GM12878 (cell line): ENCODE results near the gene ANKAR. TPM values are rescaled to one million over a fixed set of nuclear protein-coding genes. Genes with fewer than 3 reads are reported as not detected.
A peak's percentile ranks its signal among the peaks of the same experiment; 100 is the strongest.

Experiments
- BRCA1 ChIP-seq: IDR thresholded peaks from 2 replicates; pipeline ENCODE4 v1.6.1; 2011; ENCODE audit warnings: low read depth, low read length, improper control_type of control experiment
- CBX3 ChIP-seq: fragments of 200-600 bp; sonication (generic); IDR thresholded peaks from 2 replicates; pipeline ENCODE4 v1.6.1; 2016; ENCODE audit warnings: low read depth, borderline replicate concordance
- EED ChIP-seq: sonication (generic); IDR thresholded peaks from 2 replicates; pipeline ENCODE4 v1.6.1; 2016; ENCODE audit warnings: antibody characterized with exemption, low read depth
- EZH2 ChIP-seq: IDR thresholded peaks from 2 replicates; pipeline ENCODE4 v1.6.1; 2012; ENCODE audit warnings: low read depth, mild to moderate bottlenecking, control low read depth, inconsistent platforms, low read length, borderline replicate concordance; ENCODE audit not compliant: control insufficient read depth
- FOXM1 ChIP-seq: IDR thresholded peaks from 2 replicates; pipeline ENCODE4 v1.6.1; 2012; ENCODE audit warnings: low read depth, mild to moderate bottlenecking, inconsistent platforms, low read length, moderate library complexity
- KLF5 ChIP-seq: fragments of 450-650 bp; IDR thresholded peaks from 2 replicates; pipeline ENCODE4 v1.6.1; 2014; ENCODE audit warnings: mild to moderate bottlenecking; ENCODE audit not compliant: partially characterized antibody
- POLR2AphosphoS2 ChIP-seq: IDR thresholded peaks from 2 replicates; pipeline ENCODE4 v1.6.1; 2011; ENCODE audit warnings: low read depth, mild to moderate bottlenecking, low read length, improper control_type of control experiment, moderate library complexity
- SMAD5 ChIP-seq: IDR thresholded peaks from 2 replicates; pipeline ENCODE4 v1.6.1; 2016; ENCODE audit warnings: antibody characterized with exemption, low read depth
- SMARCA5 ChIP-seq: fragments of 450-650 bp; IDR thresholded peaks from 2 replicates; pipeline ENCODE4 v1.6.1; 2017; ENCODE audit warnings: mild to moderate bottlenecking
- ZNF207 ChIP-seq: fragments of 450-650 bp; IDR thresholded peaks from 2 replicates; pipeline ENCODE4 v1.6.1; 2014; ENCODE audit warnings: antibody characterized with exemption, mild to moderate bottlenecking, borderline replicate concordance
- ZNF274 ChIP-seq: IDR thresholded peaks from one replicate; pipeline ENCODE4 v1.8.0; 2011; ENCODE audit not compliant: insufficient read length, insufficient read depth
- polyA plus RNA-seq, 11 experiments: library from polyadenylated mRNA; depleted of rRNA in 4 of 11; unstranded in 6 of 11; stranded (reverse) in 5 of 11; fragments of >200 nt; fragmentation: Nextera tagmentation in 4 of 11; fragmentation: Illumina TruSeq in 1 of 11; extraction: Ambion mirVana in 4 of 11; extraction: Trizol in 1 of 11; gene quantifications; 1 replicate in 1 of 11; 2 replicates in 10 of 11; pipeline versions ENCODE4 v1.2.1 to v1.2.3, GENCODE V29; 2011 to 2016; ENCODE audit warnings: inconsistent platforms in 2 of 11, missing spikeins in 2 of 11, low read depth in 1 of 11
- total RNA-seq, 4 experiments: library from RNA; depleted of rRNA in 3 of 4; stranded (reverse); fragments of >200 nt in 3 of 4; fragmentation: Illumina TruSeq in 1 of 4; extraction: Trizol in 1 of 4; gene quantifications; 2 replicates each; pipeline versions ENCODE4 v1.2.1 to v1.2.3, GENCODE V29; 2013 to 2021
- TF ChIP-seq, protein P1 (sequence below): fragments of 450-650 bp; IDR thresholded peaks from 2 replicates; pipeline ENCODE4 v1.6.1; 2018; ENCODE audit warnings: borderline replicate concordance, mild to moderate bottlenecking; ENCODE audit not compliant: partially characterized antibody
- TF ChIP-seq, protein P2 (sequence below): IDR thresholded peaks from 2 replicates; pipeline ENCODE4 v1.6.1; 2011; ENCODE audit warnings: low read depth, mild to moderate bottlenecking, low read length, moderate library complexity, borderline replicate concordance; ENCODE audit errors: extremely low read depth
- TF ChIP-seq, protein P3 (sequence below): fragments of 450-650 bp; IDR thresholded peaks from 2 replicates; pipeline ENCODE4 v1.6.1; 2017; ENCODE audit warnings: borderline replicate concordance
- TF ChIP-seq, protein P4 (sequence below): fragments of 450-650 bp; IDR thresholded peaks from 2 replicates; pipeline ENCODE4 v1.6.1; 2017; ENCODE audit warnings: mild to moderate bottlenecking, moderate library complexity
- TF ChIP-seq, protein P5 (sequence below): fragments of 450-650 bp; formaldehyde crosslinking; IDR thresholded peaks from 2 replicates; pipeline ENCODE4 v1.4.0; 2022; ENCODE audit warnings: mild to moderate bottlenecking, moderate library complexity

Gene ANKAR
- total and polyA plus RNA-seq, 10 of the 15 experiments (the other 5 are each of a cell fraction or from before 2014, with no cell fraction given): 1.3 to 4.2 (median 2.7) TPM

DNA sequence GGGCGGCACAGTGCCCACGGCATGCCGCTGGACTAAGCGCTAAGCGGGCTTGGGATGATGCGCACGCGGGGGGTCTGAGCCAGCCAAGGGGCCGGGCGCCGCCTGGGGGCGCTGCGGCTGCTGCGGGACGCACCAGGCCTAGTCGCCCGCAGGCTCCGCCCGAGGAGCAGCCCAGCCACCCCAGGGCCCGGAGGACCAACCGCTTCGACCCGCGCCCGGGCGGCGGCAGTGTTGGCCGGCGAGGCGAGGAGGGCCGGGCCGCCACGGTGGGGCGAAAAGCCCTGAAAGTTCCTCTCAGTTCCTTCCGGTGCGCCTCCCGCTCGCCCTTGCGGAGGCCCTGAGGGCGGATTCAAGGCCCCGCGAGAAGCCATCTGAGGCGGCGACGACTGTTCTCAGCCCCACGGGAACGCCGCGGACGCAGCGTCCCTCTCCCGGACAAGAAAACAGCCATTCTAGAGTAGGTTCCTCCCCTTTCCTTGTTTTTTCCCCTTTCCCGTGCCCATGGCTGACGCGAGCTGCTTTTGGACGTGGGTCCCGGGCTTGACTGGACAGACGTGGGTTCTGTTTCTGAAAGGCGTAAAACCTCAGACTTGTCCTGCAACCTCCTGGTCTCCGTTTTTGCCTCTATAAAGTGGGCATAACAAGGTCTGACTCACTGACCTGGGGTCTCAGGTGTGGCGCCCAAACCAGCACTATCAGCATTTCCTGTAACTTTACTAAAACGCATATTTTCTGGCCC is at the start of gene ANKAR (continued):
- TF ChIP-seq, protein P1, sequence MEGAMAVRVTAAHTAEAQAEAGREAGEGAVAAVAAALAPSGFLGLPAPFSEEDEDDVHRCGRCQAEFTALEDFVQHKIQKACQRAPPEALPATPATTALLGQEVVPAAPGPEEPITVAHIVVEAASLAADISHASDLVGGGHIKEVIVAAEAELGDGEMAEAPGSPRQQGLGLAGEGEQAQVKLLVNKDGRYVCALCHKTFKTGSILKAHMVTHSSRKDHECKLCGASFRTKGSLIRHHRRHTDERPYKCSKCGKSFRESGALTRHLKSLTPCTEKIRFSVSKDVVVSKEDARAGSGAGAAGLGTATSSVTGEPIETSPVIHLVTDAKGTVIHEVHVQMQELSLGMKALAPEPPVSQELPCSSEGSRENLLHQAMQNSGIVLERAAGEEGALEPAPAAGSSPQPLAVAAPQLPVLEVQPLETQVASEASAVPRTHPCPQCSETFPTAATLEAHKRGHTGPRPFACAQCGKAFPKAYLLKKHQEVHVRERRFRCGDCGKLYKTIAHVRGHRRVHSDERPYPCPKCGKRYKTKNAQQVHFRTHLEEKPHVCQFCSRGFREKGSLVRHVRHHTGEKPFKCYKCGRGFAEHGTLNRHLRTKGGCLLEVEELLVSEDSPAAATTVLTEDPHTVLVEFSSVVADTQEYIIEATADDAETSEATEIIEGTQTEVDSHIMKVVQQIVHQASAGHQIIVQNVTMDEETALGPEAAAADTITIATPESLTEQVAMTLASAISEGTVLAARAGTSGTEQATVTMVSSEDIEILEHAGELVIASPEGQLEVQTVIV: no peak
- TF ChIP-seq CBX3 (no peak), ZNF274 (no peak), EZH2 (no peak), EED (no peak; the same call in 1 of the 2 replicates), POLR2AphosphoS2 (no peak), ZNF207 (peak; percentile 68; the same call in 1 of the 2 replicates), SMAD5 (no peak; the same call in 1 of the 2 replicates), BRCA1 (no peak), KLF5 (no peak), FOXM1 (0 out of 2 replicates have a peak, but pooled peaks have one; percentile 7), SMARCA5 (peak; percentile 99)
- TF ChIP-seq, protein P2, sequence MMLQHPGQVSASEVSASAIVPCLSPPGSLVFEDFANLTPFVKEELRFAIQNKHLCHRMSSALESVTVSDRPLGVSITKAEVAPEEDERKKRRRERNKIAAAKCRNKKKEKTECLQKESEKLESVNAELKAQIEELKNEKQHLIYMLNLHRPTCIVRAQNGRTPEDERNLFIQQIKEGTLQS: no peak
- TF ChIP-seq, protein P3, sequence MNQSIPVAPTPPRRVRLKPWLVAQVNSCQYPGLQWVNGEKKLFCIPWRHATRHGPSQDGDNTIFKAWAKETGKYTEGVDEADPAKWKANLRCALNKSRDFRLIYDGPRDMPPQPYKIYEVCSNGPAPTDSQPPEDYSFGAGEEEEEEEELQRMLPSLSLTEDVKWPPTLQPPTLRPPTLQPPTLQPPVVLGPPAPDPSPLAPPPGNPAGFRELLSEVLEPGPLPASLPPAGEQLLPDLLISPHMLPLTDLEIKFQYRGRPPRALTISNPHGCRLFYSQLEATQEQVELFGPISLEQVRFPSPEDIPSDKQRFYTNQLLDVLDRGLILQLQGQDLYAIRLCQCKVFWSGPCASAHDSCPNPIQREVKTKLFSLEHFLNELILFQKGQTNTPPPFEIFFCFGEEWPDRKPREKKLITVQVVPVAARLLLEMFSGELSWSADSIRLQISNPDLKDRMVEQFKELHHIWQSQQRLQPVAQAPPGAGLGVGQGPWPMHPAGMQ: no peak
- TF ChIP-seq, protein P4, sequence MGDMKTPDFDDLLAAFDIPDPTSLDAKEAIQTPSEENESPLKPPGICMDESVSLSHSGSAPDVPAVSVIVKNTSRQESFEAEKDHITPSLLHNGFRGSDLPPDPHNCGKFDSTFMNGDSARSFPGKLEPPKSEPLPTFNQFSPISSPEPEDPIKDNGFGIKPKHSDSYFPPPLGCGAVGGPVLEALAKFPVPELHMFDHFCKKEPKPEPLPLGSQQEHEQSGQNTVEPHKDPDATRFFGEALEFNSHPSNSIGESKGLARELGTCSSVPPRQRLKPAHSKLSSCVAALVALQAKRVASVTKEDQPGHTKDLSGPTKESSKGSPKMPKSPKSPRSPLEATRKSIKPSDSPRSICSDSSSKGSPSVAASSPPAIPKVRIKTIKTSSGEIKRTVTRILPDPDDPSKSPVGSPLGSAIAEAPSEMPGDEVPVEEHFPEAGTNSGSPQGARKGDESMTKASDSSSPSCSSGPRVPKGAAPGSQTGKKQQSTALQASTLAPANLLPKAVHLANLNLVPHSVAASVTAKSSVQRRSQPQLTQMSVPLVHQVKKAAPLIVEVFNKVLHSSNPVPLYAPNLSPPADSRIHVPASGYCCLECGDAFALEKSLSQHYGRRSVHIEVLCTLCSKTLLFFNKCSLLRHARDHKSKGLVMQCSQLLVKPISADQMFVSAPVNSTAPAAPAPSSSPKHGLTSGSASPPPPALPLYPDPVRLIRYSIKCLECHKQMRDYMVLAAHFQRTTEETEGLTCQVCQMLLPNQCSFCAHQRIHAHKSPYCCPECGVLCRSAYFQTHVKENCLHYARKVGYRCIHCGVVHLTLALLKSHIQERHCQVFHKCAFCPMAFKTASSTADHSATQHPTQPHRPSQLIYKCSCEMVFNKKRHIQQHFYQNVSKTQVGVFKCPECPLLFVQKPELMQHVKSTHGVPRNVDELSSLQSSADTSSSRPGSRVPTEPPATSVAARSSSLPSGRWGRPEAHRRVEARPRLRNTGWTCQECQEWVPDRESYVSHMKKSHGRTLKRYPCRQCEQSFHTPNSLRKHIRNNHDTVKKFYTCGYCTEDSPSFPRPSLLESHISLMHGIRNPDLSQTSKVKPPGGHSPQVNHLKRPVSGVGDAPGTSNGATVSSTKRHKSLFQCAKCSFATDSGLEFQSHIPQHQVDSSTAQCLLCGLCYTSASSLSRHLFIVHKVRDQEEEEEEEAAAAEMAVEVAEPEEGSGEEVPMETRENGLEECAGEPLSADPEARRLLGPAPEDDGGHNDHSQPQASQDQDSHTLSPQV: peak; percentile 76; the same call in 1 of the 2 replicates
- TF ChIP-seq, protein P5, sequence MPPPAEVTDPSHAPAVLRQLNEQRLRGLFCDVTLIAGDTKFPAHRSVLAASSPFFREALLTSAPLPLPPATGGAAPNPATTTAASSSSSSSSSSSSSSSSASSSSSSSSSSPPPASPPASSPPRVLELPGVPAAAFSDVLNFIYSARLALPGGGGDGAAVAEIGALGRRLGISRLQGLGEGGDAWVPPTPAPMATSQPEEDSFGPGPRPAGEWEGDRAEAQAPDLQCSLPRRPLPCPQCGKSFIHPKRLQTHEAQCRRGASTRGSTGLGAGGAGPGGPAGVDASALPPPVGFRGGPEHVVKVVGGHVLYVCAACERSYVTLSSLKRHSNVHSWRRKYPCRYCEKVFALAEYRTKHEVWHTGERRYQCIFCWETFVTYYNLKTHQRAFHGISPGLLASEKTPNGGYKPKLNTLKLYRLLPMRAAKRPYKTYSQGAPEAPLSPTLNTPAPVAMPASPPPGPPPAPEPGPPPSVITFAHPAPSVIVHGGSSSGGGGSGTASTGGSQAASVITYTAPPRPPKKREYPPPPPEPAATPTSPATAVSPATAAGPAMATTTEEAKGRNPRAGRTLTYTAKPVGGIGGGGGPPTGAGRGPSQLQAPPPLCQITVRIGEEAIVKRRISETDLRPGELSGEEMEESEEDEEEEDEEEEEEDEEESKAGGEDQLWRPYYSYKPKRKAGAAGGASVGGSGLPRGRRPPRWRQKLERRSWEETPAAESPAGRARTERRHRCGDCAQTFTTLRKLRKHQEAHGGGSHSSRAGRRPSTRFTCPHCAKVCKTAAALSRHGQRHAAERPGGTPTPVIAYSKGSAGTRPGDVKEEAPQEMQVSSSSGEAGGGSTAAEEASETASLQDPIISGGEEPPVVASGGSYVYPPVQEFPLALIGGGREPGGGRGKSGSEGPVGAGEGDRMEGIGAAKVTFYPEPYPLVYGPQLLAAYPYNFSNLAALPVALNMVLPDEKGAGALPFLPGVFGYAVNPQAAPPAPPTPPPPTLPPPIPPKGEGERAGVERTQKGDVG (CRISPR knock-in tag): no peak
